ENCODE results near the gene UNK.

DNA sequence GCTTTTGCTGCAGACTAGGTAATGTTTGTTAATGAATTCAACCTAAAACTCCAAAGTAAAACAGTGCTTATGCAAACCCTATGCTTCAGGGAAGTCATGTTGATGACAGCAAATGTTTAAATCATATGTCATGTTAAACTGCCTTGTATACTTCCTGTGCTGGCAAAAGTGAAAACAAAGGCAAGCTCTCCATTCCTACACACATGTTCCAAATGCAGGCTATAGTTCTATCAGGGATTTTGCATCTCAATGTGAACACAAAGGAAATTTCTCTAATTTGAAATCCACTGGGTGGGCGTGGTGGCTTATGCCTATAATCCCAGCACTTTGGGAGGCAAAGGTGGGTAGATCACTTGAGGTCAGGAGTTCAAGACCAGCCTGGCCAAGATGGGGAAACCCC lies 19.3 kb downstream of the UNK start:
- TF ChIP-seq, protein P1, sequence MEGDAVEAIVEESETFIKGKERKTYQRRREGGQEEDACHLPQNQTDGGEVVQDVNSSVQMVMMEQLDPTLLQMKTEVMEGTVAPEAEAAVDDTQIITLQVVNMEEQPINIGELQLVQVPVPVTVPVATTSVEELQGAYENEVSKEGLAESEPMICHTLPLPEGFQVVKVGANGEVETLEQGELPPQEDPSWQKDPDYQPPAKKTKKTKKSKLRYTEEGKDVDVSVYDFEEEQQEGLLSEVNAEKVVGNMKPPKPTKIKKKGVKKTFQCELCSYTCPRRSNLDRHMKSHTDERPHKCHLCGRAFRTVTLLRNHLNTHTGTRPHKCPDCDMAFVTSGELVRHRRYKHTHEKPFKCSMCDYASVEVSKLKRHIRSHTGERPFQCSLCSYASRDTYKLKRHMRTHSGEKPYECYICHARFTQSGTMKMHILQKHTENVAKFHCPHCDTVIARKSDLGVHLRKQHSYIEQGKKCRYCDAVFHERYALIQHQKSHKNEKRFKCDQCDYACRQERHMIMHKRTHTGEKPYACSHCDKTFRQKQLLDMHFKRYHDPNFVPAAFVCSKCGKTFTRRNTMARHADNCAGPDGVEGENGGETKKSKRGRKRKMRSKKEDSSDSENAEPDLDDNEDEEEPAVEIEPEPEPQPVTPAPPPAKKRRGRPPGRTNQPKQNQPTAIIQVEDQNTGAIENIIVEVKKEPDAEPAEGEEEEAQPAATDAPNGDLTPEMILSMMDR (conservative IDR thresholded peaks at IDR 0.05; ENCODE audit: low read length): no peak
- TF ChIP-seq EZH2phosphoT487 (IDR thresholded peaks at IDR 0.05; ENCODE audit: borderline replicate concordance, low read depth, low read length): no peak

Measured in OCI-LY7 (cell line).